ENCODE results near the gene CA5A.

Gene CA5A

GRCh38 chr16:87847785-87848675 is 88.3 kb downstream of the CA5A start:
- DNase-seq = no peak

- DNase-seq = no peak
Measured at GRCh38 chr16:87847467-87847784, 88.9 kb downstream of the CA5A start.

GRCh38 chr16:87846705-87847466 is 89.4 kb downstream of the CA5A start:
- DNase-seq = no peak

GRCh38 chr16:87845807-87846619 is 90.3 kb downstream of the CA5A start:
- DNase-seq = no peak

- no peak for DNase-seq
Measured at GRCh38 chr16:87845213-87845612, 91.1 kb downstream of the CA5A start.

- no peak for DNase-seq
Measured at GRCh38 chr16:87844809-87845208, 91.5 kb downstream of the CA5A start.

- no peak for DNase-seq
Measured at GRCh38 chr16:87844120-87844733, 92.1 kb downstream of the CA5A start.

- no peak for DNase-seq
Measured at GRCh38 chr16:87843678-87844105, 92.6 kb downstream of the CA5A start.

GRCh38 chr16:87842209-87842869 is 94.0 kb downstream of the CA5A start:
- DNase-seq = no peak

- no peak for DNase-seq
Measured at GRCh38 chr16:87841340-87842208, 94.8 kb downstream of the CA5A start.

GRCh38 chr16:87840271-87840978 is 95.9 kb downstream of the CA5A start:
- no peak for DNase-seq

- no peak for DNase-seq
Measured at GRCh38 chr16:87839542-87840270, 96.6 kb downstream of the CA5A start.

- DNase-seq = no peak
Measured at GRCh38 chr16:87838643-87839541, 97.4 kb downstream of the CA5A start.

All from NCI-H1436 treated with DMSO at 0.1 percent for 48 hours (cell line).